K562 (cell line): Measurements from ENCODE around the gene C2orf69. TPM values are rescaled to one million over a fixed set of nuclear protein-coding genes. Genes with fewer than 3 reads are reported as not detected.
A peak's percentile ranks its signal among the peaks of the same experiment; 100 is the strongest.

Experiments used
- ATAC-seq: fragments of 200-7000 bp; cut with Tn5 transposase; 3 replicates; pipeline ENCODE4 v1.9.1; 2020; ENCODE audit warnings: moderate library complexity
- BruUV-seq: library from RNA; stranded (reverse); fragments of 400-500 nt; replicated peaks from 2 replicates; lab custom pipeline; 2021; lab: Mats Ljungman, UMichigan
- CTCF ChIA-PET: fragments of 300-600 bp; formaldehyde crosslinking; extraction: SDS; loops from one replicate; lab custom pipeline; 2021; ENCODE audit warnings: low intra/inter-chr PET ratio; lab: Yijun Ruan, JAX
- POLR2A ChIA-PET: fragments of 300-600, 350-650 bp; sonication (Branson Sonifier 250); formaldehyde crosslinking; extraction: SDS; loops from one replicate; lab custom pipeline; 2021; ENCODE audit warnings: antibody characterized with exemption, inconsistent platforms; lab: Yijun Ruan, JAX
- DNase-seq, 4 experiments: peaks; one replicate each; pipeline versions ENCODE4 v3.0.0 to v3.0.0-alpha.2; 2011 to 2018; ENCODE audit warnings: low spot score in 3 of 4, mixed read lengths in 3 of 4; ENCODE audit errors: extremely low read depth in 1 of 4
- FAIRE-seq: peaks from 2 replicates; lab custom pipeline; 2011; peaks lifted over from hg19 to GRCh38; lab: Jason Lieb, UNC
- H2AFZ ChIP-seq: 2 replicates; pipeline ENCODE4 v1.6.0; 2011; ENCODE audit warnings: low read depth, low read length, control low read depth, inconsistent platforms
- H3K27ac ChIP-seq: fragments of 200-600 bp; 3 replicates; pipeline ENCODE4 v1.8.0; 2011; ENCODE audit warnings: low read depth, mild to moderate bottlenecking, control low read depth, inconsistent platforms, low read length, moderate library complexity, mixed read lengths; ENCODE audit errors: extremely low read depth
- H3K27me3 ChIP-seq, 2 experiments: fragments of 300-600 bp in 1 of 2; 2 replicates in 1 of 2; 3 replicates in 1 of 2; pipeline versions ENCODE4 v1.6.0 to v1.8.0; 2011; ENCODE audit warnings: inconsistent platforms in 2 of 2, low read length in 2 of 2, mild to moderate bottlenecking in 1 of 2, mixed read lengths in 1 of 2, moderate library complexity in 1 of 2; ENCODE audit not compliant: control insufficient read depth in 2 of 2, insufficient read depth in 2 of 2
- H3K36me3 ChIP-seq: fragments of 300-600 bp; 3 replicates; pipeline ENCODE4 v1.8.0; 2011; ENCODE audit warnings: mild to moderate bottlenecking, low read length, inconsistent platforms; ENCODE audit not compliant: control insufficient read depth, insufficient read depth
- H3K4me1 ChIP-seq, 2 experiments: fragments of 200-600 bp in 1 of 2; replicated peaks in 1 of 2; 2 replicates in 1 of 2; 3 replicates in 1 of 2; pipeline versions ENCODE4 v1.5.1 to v1.8.0; 2011; ENCODE audit warnings: inconsistent platforms in 2 of 2, low read length in 2 of 2, mild to moderate bottlenecking in 1 of 2, mixed read lengths in 1 of 2, moderate library complexity in 1 of 2; ENCODE audit not compliant: control insufficient read depth in 2 of 2, insufficient read depth in 2 of 2
- H3K4me2 ChIP-seq: 2 replicates; pipeline ENCODE4 v1.6.1; 2011; ENCODE audit warnings: low read length, control low read depth, inconsistent platforms, mixed read lengths; ENCODE audit not compliant: insufficient read depth
- H3K4me3 ChIP-seq: fragments of 200-600 bp; sonication (generic), shearing (Covaris generic); 2 replicates; pipeline ENCODE4 v1.5.1; 2016; ENCODE audit warnings: control low read depth, inconsistent platforms
- H3K79me2 ChIP-seq: fragments of 200-600 bp; 3 replicates; pipeline ENCODE4 v1.8.0; 2011; ENCODE audit warnings: low read length, inconsistent platforms; ENCODE audit not compliant: control insufficient read depth, insufficient read depth
- H3K9ac ChIP-seq, 2 experiments: 2 replicates each; pipeline versions ENCODE4 v1.6.0 to v1.6.1; 2011; ENCODE audit warnings: low read depth in 2 of 2, low read length in 2 of 2, control low read depth in 1 of 2, inconsistent platforms in 1 of 2, mild to moderate bottlenecking in 1 of 2, mixed read lengths in 1 of 2; ENCODE audit not compliant: insufficient read depth in 1 of 2
- H3K9me1 ChIP-seq: one replicate; pipeline ENCODE4 v1.6.0; 2011; ENCODE audit warnings: inconsistent platforms, mild to moderate bottlenecking, low read length, moderate library complexity; ENCODE audit not compliant: control insufficient read depth, insufficient read depth
- H3K9me3 ChIP-seq: replicated peaks from 2 replicates; pipeline ENCODE4 v1.5.1; 2011; ENCODE audit warnings: low read depth, low read length, inconsistent platforms; ENCODE audit not compliant: control insufficient read depth, insufficient read depth
- H4K20me1 ChIP-seq: replicated peaks from 2 replicates; pipeline ENCODE4 v1.6.1; 2011; ENCODE audit warnings: low read length, inconsistent platforms, mixed read lengths; ENCODE audit not compliant: control insufficient read depth, insufficient read depth
- ETV6 ChIP-seq, 3 experiments: fragments of 150-350 bp in 1 of 3; sonication (generic) in 1 of 3; formaldehyde crosslinking in 1 of 3; IDR thresholded peaks; 2 replicates each; pipeline versions ENCODE4 v1.6.1 to v1.8.0; 2014 to 2022; ENCODE audit warnings: borderline replicate concordance in 2 of 3, low read depth in 2 of 3, antibody characterized with exemption in 1 of 3, low read length in 1 of 3, mild to moderate bottlenecking in 1 of 3, missing genetic modification reagents in 1 of 3
- HDAC1 ChIP-seq, 2 experiments: fragments of 450-650 bp; IDR thresholded peaks; 2 replicates each; pipeline ENCODE4 v1.6.1; 2016 to 2017; ENCODE audit warnings: inconsistent platforms in 1 of 2, mild to moderate bottlenecking in 1 of 2, moderate library complexity in 1 of 2
- KAT2B ChIP-seq: IDR thresholded peaks from one replicate; pipeline ENCODE4 v1.6.1; 2012; ENCODE audit warnings: low read depth, mild to moderate bottlenecking, control low read depth, inconsistent platforms, low read length, moderate library complexity
- NR2C2 ChIP-seq, 2 experiments: fragments of 200-800 bp in 1 of 2; sonication (Bioruptor generic) in 1 of 2; sonication (generic) in 1 of 2; formaldehyde crosslinking in 1 of 2; IDR thresholded peaks; 2 replicates each; pipeline versions ENCODE4 v1.6.1 to v1.8.0; 2016 to 2022; ENCODE audit warnings: mild to moderate bottlenecking in 1 of 2, missing compliant biosample characterization in 1 of 2, missing genetic modification characterization in 1 of 2, missing genetic modification reagents in 1 of 2
- SAFB2 ChIP-seq: fragments of 200-400 bp; formaldehyde crosslinking; IDR thresholded peaks from 2 replicates; pipeline ENCODE4 v1.6.1; 2018; ENCODE audit warnings: borderline replicate concordance, low read length, low read depth, moderate library complexity; ENCODE audit not compliant: severe bottlenecking
- ZFP91 ChIP-seq: sonication (generic); formaldehyde crosslinking; IDR thresholded peaks from 2 replicates; pipeline ENCODE4 v1.8.0; 2022; ENCODE audit warnings: mild to moderate bottlenecking, missing genetic modification reagents
- ZNF311 ChIP-seq: fragments of 250-450 bp; sonication (Bioruptor Pico); IDR thresholded peaks from 2 replicates; pipeline ENCODE4 v1.4.0; 2020; ENCODE audit warnings: mild to moderate bottlenecking, moderate library complexity
- WGBS: fragments of 100-300 bp; shearing (Covaris generic); methylation state at CpG from one replicate; pipeline ENCODE4 v1.1.6; 2016; ENCODE audit warnings: low coverage, mixed read lengths; ENCODE audit not compliant: insufficient coverage; ENCODE audit errors: missing lambda C conversion rate; 5-methylcytosine and 5-hydroxymethylcytosine counted together
- in situ Hi-C: fragments of 300-500 bp; cut with MboI; formaldehyde crosslinking; loops from 4 replicates; pipeline ENCODE4 v1.15.0; 2018; ENCODE audit warnings: inconsistent platforms, mixed read lengths
- intact Hi-C: fragments of 100-400 bp; cut with micrococcal nuclease; formaldehyde crosslinking; loops from 2 replicates; pipeline ENCODE4 v1.14.2; 2022
- polyA plus RNA-seq, 8 experiments: library from polyadenylated mRNA; depleted of rRNA in 4 of 8; stranded (reverse) in 5 of 8; unstranded in 3 of 8; fragments of >200 nt; fragmentation: Nextera tagmentation in 2 of 8; fragmentation: Illumina TruSeq in 1 of 8; extraction: Ambion mirVana in 2 of 8; extraction: Trizol in 1 of 8; gene quantifications; 2 replicates each; pipeline versions ENCODE4 v1.2.1 to v1.2.3, GENCODE V29; 2011 to 2014; ENCODE audit warnings: inconsistent platforms in 1 of 8, missing spikeins in 1 of 8
- total RNA-seq, 7 experiments: library from RNA; depleted of rRNA in 6 of 7; stranded (reverse); fragments of >200 nt in 6 of 7; fragmentation: Illumina TruSeq in 2 of 7; extraction: Trizol in 2 of 7; gene quantifications; 2 replicates each; pipeline versions ENCODE4 v1.2.1 to v1.2.3, GENCODE V29; 2011 to 2021; ENCODE audit warnings: low replicate concordance in 1 of 7

Gene C2orf69
- total and polyA plus RNA-seq, 9 of the 15 experiments (the other 6 are each of a cell fraction or from before 2014, with no cell fraction given), result 3.4 to 9.8 (median 5.7) TPM

- no peak for TF ChIP-seq ZFP91
Observed at GRCh38 chr2:199951023-199951422, 39.9 kb downstream of the C2orf69 start (continued).

DNA sequence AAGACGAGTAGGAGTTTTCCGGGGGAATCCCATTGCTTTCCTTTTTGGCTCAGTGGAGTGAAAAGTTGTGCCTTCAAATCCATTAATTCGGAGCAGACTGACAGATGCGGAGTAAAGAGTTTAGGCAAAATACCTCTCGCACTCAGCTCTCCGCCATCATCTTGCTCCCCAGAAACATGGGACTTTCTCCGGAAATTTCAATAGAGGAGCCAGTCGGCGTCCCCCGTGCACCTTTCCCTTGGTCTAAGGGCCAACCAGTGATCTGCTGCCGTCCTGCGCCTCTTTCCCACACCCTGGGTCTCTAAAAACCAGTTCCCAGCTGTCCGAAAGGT lies 43.9 kb downstream of the C2orf69 start:
- in situ Hi-C loops, result loop anchor here (25.0 kb wide), 1 partner anchor 1257 kb away; no protein-coding TSS in a partner anchor
- ChIA-PET CTCF (no interaction called here), POLR2A (interaction anchor here (1.0 kb wide), 1 partner anchor 11 kb away, joined by 3 read pairs; no protein-coding TSS in a partner anchor)

More for the DNA sequence above, 43.9 kb downstream of the C2orf69 start:
- Histone ChIP-seq H3K9ac (peak overlapping the region; percentile 86 to 99), H3K9me3 (no peaks in the 10 kb centered on the region), H3K79me2 (peaks cover 90% of the 10 kb centered on the region), H3K4me1 (peaks cover 2 to 15% of the 10 kb centered on the region in 2 experiments; a peak in 3 of 5 replicates), H3K4me3 (peak overlapping the region; percentile 68), H3K9me1 (no peaks in the 10 kb centered on the region), H3K4me2 (peak overlapping the region; percentile 76), H2AFZ (peak overlapping the region; percentile 91), H3K27me3 (no peaks in the 10 kb centered on the region), H4K20me1 (no peaks in the 10 kb centered on the region), H3K27ac (peak overlapping the region; percentile 92), H3K36me3 (peaks cover 45% of the 10 kb centered on the region; the same call in 2 of the 3 replicates)
- BruUV-seq, result TSS peak; percentile 73
- TF ChIP-seq HDAC1 (IDR thresholded peaks at IDR 0.05), result no peak
- no peak for TF ChIP-seq SAFB2
- TF ChIP-seq KAT2B, result no peak
- TF ChIP-seq ETV6 (IDR thresholded peaks at IDR 0.05; ENCODE audit: borderline replicate concordance in 1 of 2, low read depth in 2 of 2, low read length in 1 of 2), result no peak
- no peak for TF ChIP-seq ETV6 (CRISPR knock-in tag; IDR thresholded peaks at IDR 0.05; ENCODE audit: borderline replicate concordance)
- no peak for TF ChIP-seq ZNF311
- TF ChIP-seq NR2C2 (CRISPR knock-in tag; IDR thresholded peaks at IDR 0.05), result no peak
- TF ChIP-seq NR2C2 (tag; IDR thresholded peaks at IDR 0.05), result 0 out of 2 replicates have a peak, but pooled peaks have one; percentile 88
- peak; percentile 76 for ATAC-seq
- DNase-seq, result no peak
- WGBS, result 1% methylated on average over 11 of the region's 13 CpGs
- intact Hi-C loops, result no loop called here
- FAIRE-seq, result peak; percentile 29
